Measurements from ENCODE around the gene IKZF1. TPM values are rescaled to one million over a fixed set of nuclear protein-coding genes. Genes with fewer than 3 reads are reported as not detected.

Gene IKZF1
- total RNA-seq, 1 experiment from 2014 or later, result 0.57 TPM

- no TSS peak for BruUV-seq (replicated peaks)
- Histone ChIP-seq H3K4me2 (ENCODE audit: low read length) (no peak overlapping the region), H3K27me3 (ENCODE audit: insufficient read depth, low read length) (peaks cover 12% of the 10 kb centered on the region; the same call in 1 of the 2 replicates), H3K9me2 (ENCODE audit: insufficient read depth) (no peaks in the 10 kb centered on the region), H3K4me1 (ENCODE audit: control insufficient read depth in 1 of 2, insufficient read depth in 2 of 2, low read length in 2 of 2) (no peaks in the 10 kb centered on the region), H4K20me1 (ENCODE audit: insufficient read depth) (no peaks in the 10 kb centered on the region), H2AFZ (ENCODE audit: low read depth, low read length, poor library complexity, severe bottlenecking) (no peak overlapping the region), H3K79me2 (ENCODE audit: insufficient read depth, low read length) (no peaks in the 10 kb centered on the region), H3K4me3 (replicated peaks in 1 of 2; ENCODE audit: low read depth in 1 of 2, low read length in 2 of 2) (no peak overlapping the region), H3K27ac (ENCODE audit: low read depth, low read length) (no peak overlapping the region), H3K9ac (ENCODE audit: low read length) (no peak overlapping the region), H3K9me3 (ENCODE audit: control insufficient read depth in 1 of 2, insufficient read depth in 1 of 2, low read depth in 1 of 2, low read length in 2 of 2) (no peaks in the 10 kb centered on the region), H3K36me3 (ENCODE audit: control insufficient read depth in 1 of 2, insufficient read depth in 2 of 2, low read length in 2 of 2) (no peaks in the 10 kb centered on the region)
- no peak for ATAC-seq
- ChIA-PET RAD21 (ENCODE audit: low non-redundant PET in 1 of 2, low total read pairs in 2 of 2, uncharacterized antibody in 2 of 2, unreplicated experiment in 2 of 2) (no interaction called here), CTCF (no interaction called here), POLR2A (no interaction called here)
- TF ChIP-seq SRF (IDR thresholded peaks at IDR 0.05; ENCODE audit: low read depth) (no peak), EZH2 (IDR thresholded peaks at IDR 0.05) (no peak), CEBPB (IDR thresholded peaks at IDR 0.05; ENCODE audit: low read depth) (no peak), CBX3 (IDR thresholded peaks at IDR 0.05; ENCODE audit: low read depth) (no peak), ATF3 (IDR thresholded peaks at IDR 0.05) (no peak), POLR2AphosphoS5 (IDR thresholded peaks at IDR 0.05; ENCODE audit: low read depth, low read length) (no peak), CTCF (IDR thresholded peaks at IDR 0.05 in 2 of 3, conservative IDR thresholded peaks at IDR 0.05 in 1 of 3; ENCODE audit: borderline replicate concordance in 1 of 3, insufficient read depth in 1 of 3, low read depth in 2 of 3, low read length in 2 of 3) (no peak), EZH2phosphoT487 (IDR thresholded peaks at IDR 0.05; ENCODE audit: borderline replicate concordance) (no peak), ELF1 (IDR thresholded peaks at IDR 0.05; ENCODE audit: borderline replicate concordance, low read depth) (no peak), YY1 (IDR thresholded peaks at IDR 0.05; ENCODE audit: extremely low read depth, insufficient replicate concordance, low read depth, low read length) (no peak), MAX (IDR thresholded peaks at IDR 0.05) (no peak)
- intact Hi-C loops (cut with micrococcal nuclease), result no loop called here
- no peak for DNase-seq (ENCODE audit: low read depth, low spot score)
These were observed 44.1 kb downstream of the IKZF1 start for GRCh38 chr7:50348469-50349162.
